ENCODE measurements around the gene MGRN1. TPM values are rescaled to one million over a fixed set of nuclear protein-coding genes. Genes with fewer than 3 reads are reported as not detected.
"Not testable (repeated sequence)": the region's sequence is repeated elsewhere in the genome, so short reads cannot be mapped to it uniquely, and the experiment has no call there.

MGRN1 gene
- polyA plus RNA-seq, 3 donors, result 3.7 to 48.2 (median 4.7) TPM

DNA sequence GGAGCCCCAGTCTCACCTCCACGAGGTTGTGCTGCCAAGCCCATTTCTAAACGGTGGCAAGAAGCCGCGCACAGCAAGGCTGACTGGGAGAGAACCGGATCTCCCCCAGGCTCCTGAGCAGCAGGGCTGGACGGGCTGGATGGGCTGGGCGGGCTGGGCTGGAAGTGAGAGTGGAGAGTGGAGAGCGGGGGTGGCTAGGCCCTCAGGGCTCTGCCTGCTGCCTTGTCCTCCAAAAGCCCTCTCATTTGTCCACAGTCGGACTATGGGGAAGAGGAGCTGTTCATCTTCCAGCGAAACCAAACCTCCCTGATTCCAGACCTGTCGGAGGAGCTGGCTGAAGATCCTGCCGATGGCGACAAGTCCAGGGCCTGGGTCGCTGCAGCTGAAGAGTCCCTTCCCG lies 112.9 kb downstream of the MGRN1 start:
- Mint-ChIP-seq H3K4me3 (no peak overlapping the region), H3K4me1 (peaks cover 14% of the 10 kb centered on the region), H3K9me3 (no peaks in the 10 kb centered on the region), H3K27ac (no peak overlapping the region), H3K36me3 (no peaks in the 10 kb centered on the region), H3K27me3 (ENCODE audit: low read depth in 3 of 3) (peaks cover 0 to 6% (median 0%) of the 10 kb centered on the region in 3 donors)
- Histone ChIP-seq H3K4me3 (replicated peaks in 1 of 3; ENCODE audit: low read depth in 2 of 3, low read length in 3 of 3) (no peak overlapping the region), H2AFZ (ENCODE audit: insufficient read depth, low read depth, low read length, poor library complexity, severe bottlenecking) (no peak overlapping the region), H3K36me3 (replicated peaks in 1 of 2; ENCODE audit: control insufficient read depth in 1 of 2, insufficient read depth in 2 of 2, low read length in 2 of 2) (no peaks in the 10 kb centered on the region), H3K4me2 (replicated peaks; ENCODE audit: extremely low read depth, low read length, poor library complexity, severe bottlenecking) (no peak overlapping the region), H3K4me1 (ENCODE audit: control insufficient read depth in 1 of 2, insufficient read depth in 2 of 2, low read length in 2 of 2) (peaks cover 16 to 20% of the 10 kb centered on the region in 2 donors), H3K27ac (ENCODE audit: low read depth in 1 of 2, low read length in 2 of 2) (no peak overlapping the region), H3K27me3 (ENCODE audit: control insufficient read depth in 2 of 2, insufficient read depth in 2 of 2, low read length in 2 of 2) (no peaks in the 10 kb centered on the region), H3K9ac (ENCODE audit: insufficient read depth, low read length, poor library complexity, severe bottlenecking) (no peak overlapping the region), H3K9me3 (replicated peaks in 1 of 2; ENCODE audit: control insufficient read depth in 1 of 2, insufficient read depth in 1 of 2, low read length in 2 of 2) (no peaks in the 10 kb centered on the region), H4K20me1 (ENCODE audit: insufficient read depth, low read length) (no peaks in the 10 kb centered on the region), H3K79me2 (ENCODE audit: insufficient read depth, low read length) (peaks cover 5% of the 10 kb centered on the region)
- intact Hi-C loops (cut with micrococcal nuclease), result no loop called here
- WGBS (ENCODE audit: insufficient coverage), result 93% methylated on average over 10 of the region's 15 CpGs
- TF ChIP-seq, protein P1, sequence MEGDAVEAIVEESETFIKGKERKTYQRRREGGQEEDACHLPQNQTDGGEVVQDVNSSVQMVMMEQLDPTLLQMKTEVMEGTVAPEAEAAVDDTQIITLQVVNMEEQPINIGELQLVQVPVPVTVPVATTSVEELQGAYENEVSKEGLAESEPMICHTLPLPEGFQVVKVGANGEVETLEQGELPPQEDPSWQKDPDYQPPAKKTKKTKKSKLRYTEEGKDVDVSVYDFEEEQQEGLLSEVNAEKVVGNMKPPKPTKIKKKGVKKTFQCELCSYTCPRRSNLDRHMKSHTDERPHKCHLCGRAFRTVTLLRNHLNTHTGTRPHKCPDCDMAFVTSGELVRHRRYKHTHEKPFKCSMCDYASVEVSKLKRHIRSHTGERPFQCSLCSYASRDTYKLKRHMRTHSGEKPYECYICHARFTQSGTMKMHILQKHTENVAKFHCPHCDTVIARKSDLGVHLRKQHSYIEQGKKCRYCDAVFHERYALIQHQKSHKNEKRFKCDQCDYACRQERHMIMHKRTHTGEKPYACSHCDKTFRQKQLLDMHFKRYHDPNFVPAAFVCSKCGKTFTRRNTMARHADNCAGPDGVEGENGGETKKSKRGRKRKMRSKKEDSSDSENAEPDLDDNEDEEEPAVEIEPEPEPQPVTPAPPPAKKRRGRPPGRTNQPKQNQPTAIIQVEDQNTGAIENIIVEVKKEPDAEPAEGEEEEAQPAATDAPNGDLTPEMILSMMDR (IDR thresholded peaks at IDR 0.05), result no peak
- DNase-seq, result no peak

DNA sequence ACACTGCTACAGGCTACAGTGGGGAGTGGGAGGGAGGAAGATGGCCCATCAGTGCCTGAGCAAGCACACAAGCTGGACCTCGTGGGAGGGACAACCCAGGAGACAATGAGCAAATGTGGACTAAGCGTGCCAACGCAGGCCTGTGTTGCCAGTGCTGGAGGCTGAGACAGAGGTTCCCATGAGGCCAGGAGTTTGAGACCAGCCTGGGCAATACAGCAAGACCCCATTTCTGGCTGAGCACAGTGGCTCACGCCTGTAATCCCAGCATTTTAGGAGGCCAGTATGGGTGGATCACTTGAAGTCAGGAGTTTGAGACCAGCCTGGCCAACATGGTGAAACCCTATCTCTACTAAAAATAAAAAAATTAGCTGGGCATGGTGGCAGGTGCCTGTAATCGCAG lies 113.7 kb downstream of the MGRN1 start:
- H3K36me3 Mint-ChIP-seq; H3K4me3 Mint-ChIP-seq; H3K27ac Mint-ChIP-seq; H4K20me1 ChIP-seq (ENCODE audit: insufficient read depth, low read length); H3K79me2 ChIP-seq (ENCODE audit: insufficient read depth, low read length); H3K36me3 ChIP-seq (replicated peaks in 1 of 2; ENCODE audit: control insufficient read depth in 1 of 2, insufficient read depth in 2 of 2, low read length in 2 of 2); H3K4me2 ChIP-seq (replicated peaks; ENCODE audit: extremely low read depth, low read length, poor library complexity, severe bottlenecking); H3K9ac ChIP-seq (ENCODE audit: insufficient read depth, low read length, poor library complexity, severe bottlenecking); DNase-seq; H3K27ac ChIP-seq (ENCODE audit: low read depth in 1 of 2, low read length in 2 of 2); H3K9me3 ChIP-seq (replicated peaks in 1 of 2; ENCODE audit: control insufficient read depth in 1 of 2, insufficient read depth in 1 of 2, low read length in 2 of 2); H3K27me3 ChIP-seq (ENCODE audit: control insufficient read depth in 2 of 2, insufficient read depth in 2 of 2, low read length in 2 of 2); intact Hi-C loops (cut with micrococcal nuclease); H3K4me3 ChIP-seq (replicated peaks in 1 of 3; ENCODE audit: low read depth in 2 of 3, low read length in 3 of 3); H3K9me3 Mint-ChIP-seq; H2AFZ ChIP-seq (ENCODE audit: insufficient read depth, low read depth, low read length, poor library complexity, severe bottlenecking): not testable (repeated sequence)
- peaks cover 5 to 13% (median 5%) of the 10 kb centered on the region in 3 donors for H3K27me3 Mint-ChIP-seq (ENCODE audit: low read depth in 3 of 3)
- H3K4me1 Mint-ChIP-seq, result peaks cover 18% of the 10 kb centered on the region
- WGBS (ENCODE audit: insufficient coverage), result 95% methylated on average over 3 of the region's 5 CpGs
- H3K4me1 ChIP-seq (ENCODE audit: control insufficient read depth in 1 of 2, insufficient read depth in 2 of 2, low read length in 2 of 2), result peaks cover 16 to 20% of the 10 kb centered on the region in 2 donors

Small RNA genes lying within 50 kb of the gene (small RNA-seq; reads per million reads assigned to genes)
- gene MIR6769A (ENCODE audit: insufficient read length, low read depth) (not detected), gene RN7SL850P (ENCODE audit: insufficient read length, low read depth) (not detected)

Other genes with a start within 250 kb of the MGRN1 start
- 100 to 1,000 TPM in 1 of 3 donors, 10 to 100 TPM in 2; 44.7 to 181 (median 68.4) TPM for gene CORO7, start 208.2 kb upstream of the MGRN1 start, polyA plus RNA-seq
- gene DNAJA3, start 199.0 kb upstream of the MGRN1 start, polyA plus RNA-seq, result 10 to 100 TPM; 17.1 to 27.9 (median 19.5) TPM
- gene NMRAL1, start 150.2 kb upstream of the MGRN1 start, polyA plus RNA-seq, result 10 to 100 TPM; 39.2 to 57.0 (median 49.4) TPM
- 10 to 100 TPM; 21.7 to 33.2 (median 25.0) TPM for gene HMOX2, start 148.4 kb upstream of the MGRN1 start, polyA plus RNA-seq
- 10 to 100 TPM in 2 of 3 donors, 1 to 10 TPM in 1; 8.6 to 11.2 (median 10.8) TPM for gene CDIP1, start 86.1 kb upstream of the MGRN1 start, polyA plus RNA-seq
- gene C16orf96, start 68.5 kb upstream of the MGRN1 start, polyA plus RNA-seq, result under 1 TPM in 1 of 3 donors, not detected in 2; 0.13 TPM
- gene UBALD1, start 9.9 kb upstream of the MGRN1 start, polyA plus RNA-seq, result 10 to 100 TPM in 1 of 3 donors, 1 to 10 TPM in 2; 2.2 to 19.2 (median 2.8) TPM
- gene NUDT16L1, start 68.7 kb downstream of the MGRN1 start, polyA plus RNA-seq, result 10 to 100 TPM; 40.0 to 62.7 (median 41.1) TPM
- 10 to 100 TPM in 1 of 3 donors, under 1 TPM in 2; 0.59 to 13.7 (median 0.95) TPM for gene ANKS3, start 109.4 kb downstream of the MGRN1 start, polyA plus RNA-seq
- gene DNAAF8, start 109.7 kb downstream of the MGRN1 start, polyA plus RNA-seq, result under 1 TPM in 2 of 3 donors, not detected in 1; 0.04 to 0.36 TPM
- 1 to 10 TPM; 2.4 to 5.6 (median 5.2) TPM for gene ZNF500, start 142.3 kb downstream of the MGRN1 start, polyA plus RNA-seq
- gene SEPTIN12, start 163.5 kb downstream of the MGRN1 start, polyA plus RNA-seq, result not detected
- not detected for gene SMIM22, start 170.5 kb downstream of the MGRN1 start, polyA plus RNA-seq
- 100 to 1,000 TPM in 1 of 3 donors, 10 to 100 TPM in 2; 40.9 to 126 (median 54.4) TPM for gene ROGDI, start 177.8 kb downstream of the MGRN1 start, polyA plus RNA-seq
- 10 to 100 TPM; 34.2 to 41.9 (median 39.3) TPM for gene GLYR1, start 222.5 kb downstream of the MGRN1 start, polyA plus RNA-seq
- 10 to 100 TPM in 1 of 3 donors, 1 to 10 TPM in 2; 5.3 to 24.5 (median 7.3) TPM for gene UBN1, start 222.7 kb downstream of the MGRN1 start, polyA plus RNA-seq

Measured in CD14-positive monocyte (primary cell).